Activated CD8-positive, alpha-beta T cell treated with anti-CD3 and anti-CD28 coated beads for 36 hours (primary cell): ENCODE data around the gene HMX1. TPM values are rescaled to one million over a fixed set of nuclear protein-coding genes. Genes with fewer than 3 reads are reported as not detected.

ENCODE experiments used
- ATAC-seq: fragments of 200-7000 bp; cut with Tn5 transposase; one replicate; pipeline ENCODE4 v1.10.0; 2021; ENCODE audit warnings: mild to moderate bottlenecking, moderate library complexity
- CTCF ChIA-PET: fragments of 350-600 bp; sonication (Branson Sonifier 250); formaldehyde crosslinking; loops from one replicate; lab custom pipeline; 2021; ENCODE audit warnings: antibody characterized with exemption; lab: Charles Lee
- POLR2A ChIA-PET: fragments of 350-600 bp; sonication (Branson Sonifier 250); formaldehyde crosslinking; loops from one replicate; lab custom pipeline; 2021; ENCODE audit warnings: antibody characterized with exemption; lab: Charles Lee
- DNase-seq: peaks from one replicate; pipeline ENCODE4 v3.0.0-alpha.2; 2020
- H3K27ac Mint-ChIP-seq: one replicate; pipeline ENCODE4 v1.8.0; 2021; ENCODE audit warnings: mild to moderate bottlenecking, mixed read lengths
- H3K27me3 Mint-ChIP-seq: one replicate; pipeline ENCODE4 v1.8.0; 2021; ENCODE audit warnings: mixed read lengths
- H3K36me3 Mint-ChIP-seq: one replicate; pipeline ENCODE4 v1.8.0; 2021; ENCODE audit warnings: low read depth, mixed read lengths
- H3K4me1 Mint-ChIP-seq: one replicate; pipeline ENCODE4 v1.8.0; 2021; ENCODE audit warnings: low read depth, mixed read lengths
- H3K4me3 Mint-ChIP-seq: one replicate; pipeline ENCODE4 v1.8.0; 2021; ENCODE audit warnings: mild to moderate bottlenecking, moderate library complexity, mixed read lengths
- H3K9me3 Mint-ChIP-seq: one replicate; pipeline ENCODE4 v1.8.0; 2021; ENCODE audit warnings: mixed read lengths
- CTCF ChIP-seq: fragments of 200-600 bp; IDR thresholded peaks from one replicate; pipeline ENCODE4 v1.8.0; 2022; ENCODE audit warnings: antibody characterized with exemption, mild to moderate bottlenecking
- intact Hi-C: fragments of 100-400 bp; cut with micrococcal nuclease; formaldehyde crosslinking; loops from one replicate; pipeline ENCODE4 v1.10.0; 2022
- total RNA-seq, 2 experiments: library from RNA; stranded (reverse); gene quantifications; one replicate each; pipeline ENCODE4 v1.2.3, GENCODE V29; 2021

The HMX1 gene
- total RNA-seq, 2 experiments from 2014 or later: not detected

- Mint-ChIP-seq H3K4me1 (peaks cover 2% of the 10 kb centered on the region), H3K36me3 (no peaks in the 10 kb centered on the region), H3K27me3 (peaks cover 70% of the 10 kb centered on the region), H3K9me3 (no peaks in the 10 kb centered on the region), H3K4me3 (no peak overlapping the region), H3K27ac (no peak overlapping the region)
- no peak for TF ChIP-seq CTCF
- intact Hi-C loops: no loop called here
- POLR2A ChIA-PET: no interaction called here
- DNase-seq (no peak), ATAC-seq (no peak)
- CTCF ChIA-PET: no interaction called here
These were observed 3.2 kb downstream of the HMX1 start for GRCh38 chr4:8868321-8869001.

- Mint-ChIP-seq H3K36me3 (no peaks in the 10 kb centered on the region), H3K27me3 (peaks cover 69% of the 10 kb centered on the region), H3K9me3 (no peaks in the 10 kb centered on the region), H3K4me1 (peaks cover 2% of the 10 kb centered on the region), H3K27ac (no peak overlapping the region), H3K4me3 (no peak overlapping the region)
- ChIA-PET POLR2A (no interaction called here), CTCF (no interaction called here)
- ATAC-seq (no peak), DNase-seq (no peak)
- TF ChIP-seq CTCF: no peak
- intact Hi-C loops: no loop called here
These were observed 3.9 kb downstream of the HMX1 start for GRCh38 chr4:8867624-8868320.

- intact Hi-C loops: no loop called here
These were observed 4.6 kb downstream of the HMX1 start for GRCh38 chr4:8866828-8867623.

GRCh38 chr4:8866421-8866820 lies 5.2 kb downstream of the HMX1 start:
- CTCF ChIA-PET: no interaction called here
- Mint-ChIP-seq H3K36me3 (no peaks in the 10 kb centered on the region), H3K27me3 (peaks cover 72% of the 10 kb centered on the region), H3K27ac (no peak overlapping the region), H3K4me1 (peaks cover 2% of the 10 kb centered on the region), H3K4me3 (no peak overlapping the region), H3K9me3 (no peaks in the 10 kb centered on the region)
- DNase-seq (no peak), ATAC-seq (no peak)
- POLR2A ChIA-PET: no interaction called here
- intact Hi-C loops: no loop called here
- TF ChIP-seq CTCF: no peak

More at GRCh38 chr4:8866828-8867623, 4.6 kb downstream of the HMX1 start:
- Mint-ChIP-seq H3K4me1 (peaks cover 2% of the 10 kb centered on the region), H3K4me3 (no peak overlapping the region), H3K9me3 (no peaks in the 10 kb centered on the region), H3K27me3 (peaks cover 69% of the 10 kb centered on the region), H3K27ac (no peak overlapping the region), H3K36me3 (no peaks in the 10 kb centered on the region)
- no peak for DNase-seq
- ChIA-PET CTCF (no interaction called here), POLR2A (no interaction called here)
- no peak for TF ChIP-seq CTCF
- ATAC-seq: no peak
